ENCODE measurements around the gene SEC24C.

- TF ChIP-seq CTCF (IDR thresholded peaks at IDR 0.05; ENCODE audit: poor library complexity), result no peak
- no peak for TF ChIP-seq EZH2phosphoT487 (IDR thresholded peaks at IDR 0.05; ENCODE audit: low read depth, severe bottlenecking, unreplicated experiment)
Observed at GRCh38 chr10:73716251-73716650, 27.9 kb upstream of the SEC24C start.
